CD14-positive monocyte (primary cell): ENCODE measurements around the gene HSD3B7. TPM values are rescaled to one million over a fixed set of nuclear protein-coding genes. Genes with fewer than 3 reads are reported as not detected.

Experiments used
- DNase-seq, 3 donors: peaks; one replicate each; pipeline ENCODE4 v3.0.0-alpha.2; 2011 to 2022
- H2AFZ ChIP-seq: 2 replicates; pipeline ENCODE4 v1.6.0; 2012; ENCODE audit warnings: mild to moderate bottlenecking, low read depth, low read length, inconsistent platforms; ENCODE audit not compliant: insufficient read depth, poor library complexity, severe bottlenecking
- H3K27ac ChIP-seq, 2 donors: 1 replicate in 1 of 2; 2 replicates in 1 of 2; pipeline ENCODE4 v1.5.1; 2012 to 2013; ENCODE audit warnings: low read length in 2 of 2, control low read depth in 1 of 2, inconsistent platforms in 1 of 2, low read depth in 1 of 2, mild to moderate bottlenecking in 1 of 2
- H3K27me3 ChIP-seq, 2 donors: one replicate each; pipeline versions ENCODE4 v1.6.0 to v1.6.1; 2011 to 2013; ENCODE audit warnings: low read length in 2 of 2; ENCODE audit not compliant: control insufficient read depth in 2 of 2, insufficient read depth in 2 of 2
- H3K36me3 ChIP-seq, 2 donors: replicated peaks in 1 of 2; 1 replicate in 1 of 2; 2 replicates in 1 of 2; pipeline versions ENCODE4 v1.5.1 to v1.6.1; 2012 to 2013; ENCODE audit warnings: low read length in 2 of 2, control low read depth in 1 of 2, inconsistent platforms in 1 of 2, mild to moderate bottlenecking in 1 of 2; ENCODE audit not compliant: insufficient read depth in 2 of 2, control insufficient read depth in 1 of 2
- H3K4me1 ChIP-seq, 2 donors: 1 replicate in 1 of 2; 2 replicates in 1 of 2; pipeline versions ENCODE4 v1.5.1 to v1.6.1; 2012 to 2013; ENCODE audit warnings: low read length in 2 of 2, control low read depth in 1 of 2, inconsistent platforms in 1 of 2, mild to moderate bottlenecking in 1 of 2, moderate library complexity in 1 of 2; ENCODE audit not compliant: insufficient read depth in 2 of 2, control insufficient read depth in 1 of 2
- H3K4me2 ChIP-seq: replicated peaks from 2 replicates; pipeline ENCODE3; 2012; ENCODE audit warnings: low read length, moderate library complexity, mild to moderate bottlenecking; ENCODE audit not compliant: poor library complexity, severe bottlenecking; ENCODE audit errors: extremely low read depth
- H3K4me3 ChIP-seq, 3 experiments: fragments of 200-600 bp in 1 of 3; sonication (generic) in 1 of 3; replicated peaks in 1 of 3; 1 replicate in 2 of 3; 2 replicates in 1 of 3; pipeline ENCODE4 v1.5.1; 2011 to 2013; ENCODE audit warnings: low read length in 3 of 3, mild to moderate bottlenecking in 3 of 3, control low read depth in 2 of 3, low read depth in 2 of 3, inconsistent platforms in 1 of 3, moderate library complexity in 1 of 3
- H3K79me2 ChIP-seq: 2 replicates; pipeline ENCODE4 v1.6.0; 2012; ENCODE audit warnings: mild to moderate bottlenecking, control low read depth, inconsistent platforms, low read length, moderate library complexity; ENCODE audit not compliant: insufficient read depth
- H3K9ac ChIP-seq: 2 replicates; pipeline ENCODE4 v1.6.0; 2017; ENCODE audit warnings: low read length, mild to moderate bottlenecking; ENCODE audit not compliant: insufficient read depth, poor library complexity, severe bottlenecking
- H3K9me3 ChIP-seq, 2 donors: replicated peaks in 1 of 2; 1 replicate in 1 of 2; 2 replicates in 1 of 2; pipeline versions ENCODE4 v1.5.1 to v1.6.1; 2012 to 2013; ENCODE audit warnings: low read length in 2 of 2, control low read depth in 1 of 2; ENCODE audit not compliant: control insufficient read depth in 1 of 2, insufficient read depth in 1 of 2
- H4K20me1 ChIP-seq: 2 replicates; pipeline ENCODE4 v1.6.0; 2012; ENCODE audit warnings: mild to moderate bottlenecking, low read length, control low read depth, moderate library complexity; ENCODE audit not compliant: insufficient read depth
- H3K27ac Mint-ChIP-seq, 7 donors: one replicate each; pipeline ENCODE4 v1.8.0; 2020; ENCODE audit warnings: mild to moderate bottlenecking in 7 of 7, mixed read lengths in 7 of 7, moderate library complexity in 6 of 7, inconsistent platforms in 2 of 7
- H3K27me3 Mint-ChIP-seq, 3 donors: one replicate each; pipeline ENCODE4 v1.8.0; 2021 to 2022; ENCODE audit warnings: low read depth in 3 of 3, mild to moderate bottlenecking in 3 of 3, mixed read lengths in 3 of 3, moderate library complexity in 3 of 3, inconsistent platforms in 1 of 3
- H3K36me3 Mint-ChIP-seq, 2 donors: one replicate each; pipeline ENCODE4 v1.8.0; 2020; ENCODE audit warnings: mixed read lengths in 2 of 2, inconsistent platforms in 1 of 2, mild to moderate bottlenecking in 1 of 2
- H3K4me1 Mint-ChIP-seq: one replicate; pipeline ENCODE4 v1.8.0; 2020; ENCODE audit warnings: mild to moderate bottlenecking, mixed read lengths
- H3K4me3 Mint-ChIP-seq, 2 donors: one replicate each; pipeline ENCODE4 v1.8.0; 2020; ENCODE audit warnings: mild to moderate bottlenecking in 2 of 2, mixed read lengths in 2 of 2, moderate library complexity in 1 of 2
- H3K9me3 Mint-ChIP-seq, 7 donors: one replicate each; pipeline ENCODE4 v1.8.0; 2020 to 2022; ENCODE audit warnings: mixed read lengths in 7 of 7, mild to moderate bottlenecking in 6 of 7, moderate library complexity in 6 of 7, inconsistent platforms in 2 of 7
- CTCF ChIP-seq: fragments of 200-600 bp; IDR thresholded peaks from one replicate; pipeline ENCODE4 v1.8.0; 2022; ENCODE audit warnings: antibody characterized with exemption, mild to moderate bottlenecking
- WGBS: methylation state at CpG from one replicate; pipeline ENCODE4 v1.1.5; 2013; ENCODE audit warnings: missing lambda C conversion rate; ENCODE audit not compliant: insufficient coverage; 5-methylcytosine and 5-hydroxymethylcytosine counted together
- intact Hi-C, 2 donors: fragments of 100-400 bp; cut with micrococcal nuclease; formaldehyde crosslinking; loops; one replicate each; pipeline versions ENCODE4 v1.15.0 to v1.15.1; 2023
- polyA plus RNA-seq, 3 donors: library from polyadenylated mRNA; depleted of rRNA in 1 of 3; unstranded in 2 of 3; stranded (reverse) in 1 of 3; fragments of 300-500 nt in 2 of 3; fragments of >200 nt in 1 of 3; fragmentation: Illumina TruSeq in 2 of 3; gene quantifications; 1 replicate in 2 of 3; 2 replicates in 1 of 3; pipeline ENCODE4 v1.2.3, GENCODE V29; 2012 to 2021

HSD3B7 gene
- polyA plus RNA-seq, 3 donors, result 0.89 to 4.3 (median 2.7) TPM

- H3K4me2 ChIP-seq, result no peak overlapping the region
- no peak for DNase-seq
- H3K9ac ChIP-seq, result no peak overlapping the region
- no peaks in the 10 kb centered on the region for H3K4me1 Mint-ChIP-seq
- no peak overlapping the region for H3K27ac Mint-ChIP-seq
- no peak overlapping the region for H2AFZ ChIP-seq
- no peak overlapping the region for H3K27ac ChIP-seq
- 96% methylated on average over 55 of the region's 62 CpGs for WGBS
- H3K4me3 Mint-ChIP-seq, result no peak overlapping the region
- peaks cover 0 to 3% (median 0%) of the 10 kb centered on the region in 7 donors for H3K9me3 Mint-ChIP-seq
- no peaks in the 10 kb centered on the region for H3K79me2 ChIP-seq
- intact Hi-C loops, result loop anchor here (10.0 kb wide), 3 partner anchors 175 to 885 kb away; partner anchors contain the start of gene PRSS36 (in 1 of the 2)
- H4K20me1 ChIP-seq, result peaks cover 7% of the 10 kb centered on the region
- peaks cover 68 to 95% of the 10 kb centered on the region in 2 donors for H3K36me3 Mint-ChIP-seq
- H3K4me3 ChIP-seq, result no peak overlapping the region
- peaks cover 0 to under 1% of the 10 kb centered on the region in 2 donors for H3K4me1 ChIP-seq
- H3K27me3 ChIP-seq, result no peaks in the 10 kb centered on the region
- no peak for TF ChIP-seq CTCF
- no peaks in the 10 kb centered on the region for H3K27me3 Mint-ChIP-seq
- peaks cover 77 to 86% of the 10 kb centered on the region in 2 donors for H3K36me3 ChIP-seq
- H3K9me3 ChIP-seq, result no peaks in the 10 kb centered on the region
Observed at GRCh38 chr16:30979170-30980022, 5.6 kb upstream of the HSD3B7 start.

GRCh38 chr16:30980023-30980371 is 5.0 kb upstream of the HSD3B7 start:
- 98% methylated on average over 15 of the region's 15 CpGs for WGBS
- no peak for TF ChIP-seq CTCF
- Histone ChIP-seq H3K27ac (no peak overlapping the region), H4K20me1 (peaks cover 7% of the 10 kb centered on the region), H3K27me3 (no peaks in the 10 kb centered on the region), H3K4me3 (no peak overlapping the region), H3K79me2 (no peaks in the 10 kb centered on the region), H3K4me1 (peaks cover 3 to 6% of the 10 kb centered on the region in 2 donors), H2AFZ (no peak overlapping the region), H3K36me3 (peaks cover 76 to 88% of the 10 kb centered on the region in 2 donors), H3K9ac (no peak overlapping the region), H3K4me2 (no peak overlapping the region), H3K9me3 (no peaks in the 10 kb centered on the region)
- peaks cover 65 to 92% of the 10 kb centered on the region in 2 donors for H3K36me3 Mint-ChIP-seq
- H3K9me3 Mint-ChIP-seq, result peaks cover 0 to 3% (median 0%) of the 10 kb centered on the region in 7 donors
- no peak for DNase-seq
- H3K4me3 Mint-ChIP-seq, result no peak overlapping the region
- H3K27me3 Mint-ChIP-seq, result no peaks in the 10 kb centered on the region
- intact Hi-C loops, result loop anchor here (10.0 kb wide), 3 partner anchors 175 to 885 kb away; partner anchors contain the start of gene PRSS36 (in 1 of the 2)
- H3K27ac Mint-ChIP-seq, result no peak overlapping the region
- H3K4me1 Mint-ChIP-seq, result no peaks in the 10 kb centered on the region
